Prostate gland (tissue), 2 donors: ENCODE measurements around the gene SFT2D2. TPM values are rescaled to one million over a fixed set of nuclear protein-coding genes. Genes with fewer than 3 reads are reported as not detected.

Experiments used
- DNase-seq: peaks from one replicate; pipeline ENCODE4 v3.0.0-alpha.2; 2019; ENCODE audit warnings: low spot score
- H3K27ac ChIP-seq, 2 donors: fragments of 200-600 bp; sonication (generic); 2 replicates each; pipeline ENCODE4 v1.5.1; 2017 to 2019
- H3K27me3 ChIP-seq: fragments of 200-600 bp; sonication (generic); replicated peaks from 2 replicates; pipeline ENCODE4 v1.5.1; 2019; ENCODE audit not compliant: insufficient read depth
- H3K36me3 ChIP-seq, 2 donors: fragments of 200-600 bp; sonication (generic); 1 replicate in 1 of 2; 2 replicates in 1 of 2; pipeline versions ENCODE4 v1.5.1 to v1.8.1; 2017 to 2019
- H3K4me1 ChIP-seq: fragments of 200-600 bp; sonication (generic); replicated peaks from 2 replicates; pipeline ENCODE4 v1.5.1; 2019
- H3K4me3 ChIP-seq, 2 donors: fragments of 200-600 bp; sonication (generic); 2 replicates each; pipeline ENCODE4 v1.5.1; 2017 to 2019
- H3K9me3 ChIP-seq: fragments of 200-600 bp; sonication (generic); 2 replicates; pipeline ENCODE4 v1.5.1; 2017
- CTCF ChIP-seq, 4 experiments: fragments of 200-600 bp in 2 of 4; fragments of 450-650 bp in 2 of 4; sonication (generic) in 2 of 4; IDR thresholded peaks; 1 replicate in 3 of 4; 2 replicates in 1 of 4; pipeline ENCODE4 v1.5.1; 2016 to 2019; ENCODE audit warnings: antibody characterized with exemption in 4 of 4, mild to moderate bottlenecking in 2 of 4, moderate library complexity in 2 of 4
- POLR2A ChIP-seq: fragments of 450-650 bp; IDR thresholded peaks from one replicate; pipeline ENCODE4 v1.6.1; 2016; ENCODE audit warnings: antibody characterized with exemption, mild to moderate bottlenecking
- POLR2AphosphoS5 ChIP-seq: sonication (generic); formaldehyde crosslinking; IDR thresholded peaks from one replicate; pipeline ENCODE4 v1.6.1; 2017; ENCODE audit warnings: antibody characterized with exemption
- WGBS: methylation state at CpG from one replicate; pipeline ENCODE4 v1.1.5; 2018; 5-methylcytosine and 5-hydroxymethylcytosine counted together
- intact Hi-C: fragments of 100-400 bp; cut with DNase I; formaldehyde crosslinking; loops from one replicate; pipeline ENCODE4 v1.14.2; 2022
- total RNA-seq, 2 donors: library from RNA; depleted of rRNA; stranded (reverse); fragments of >200 nt; gene quantifications; one replicate each; pipeline ENCODE4 v1.1.0, GENCODE V29; 2016

SFT2D2 gene
- total RNA-seq, 2 donors from 2014 or later = 44.1 to 76.8 TPM

- 46% methylated on average over 1 of the region's 1 CpG for WGBS
- no peak for DNase-seq
- intact Hi-C loops = no loop called here
- H3K27me3 ChIP-seq = no peaks in the 10 kb centered on the region
- H3K36me3 ChIP-seq = no peaks in the 10 kb centered on the region
- no peak overlapping the region for H3K4me3 ChIP-seq
- TF ChIP-seq POLR2A (no peak), POLR2AphosphoS5 (no peak), CTCF (IDR thresholded peaks at IDR 0.05) (no peak)
- H3K9me3 ChIP-seq = no peaks in the 10 kb centered on the region
- H3K4me1 ChIP-seq = no peaks in the 10 kb centered on the region
- H3K27ac ChIP-seq = no peak overlapping the region
Observed at GRCh38 chr1:168293356-168293755, 67.6 kb downstream of the SFT2D2 start.

GRCh38 chr1:168295411-168296114, 69.8 kb downstream of the SFT2D2 start:
- no peaks in the 10 kb centered on the region for H3K36me3 ChIP-seq
- no peaks in the 10 kb centered on the region for H3K4me1 ChIP-seq
- no peak for DNase-seq
- H3K4me3 ChIP-seq = no peak overlapping the region
- TF ChIP-seq CTCF (IDR thresholded peaks at IDR 0.05) (no peak), POLR2A (no peak), POLR2AphosphoS5 (no peak)
- WGBS = 90% methylated on average over 8 of the region's 8 CpGs
- H3K27me3 ChIP-seq = no peaks in the 10 kb centered on the region
- intact Hi-C loops = no loop called here
- H3K27ac ChIP-seq = no peak overlapping the region
- H3K9me3 ChIP-seq = no peaks in the 10 kb centered on the region

- 72% methylated on average over 7 of the region's 7 CpGs for WGBS
- intact Hi-C loops = no loop called here
- TF ChIP-seq CTCF (IDR thresholded peaks at IDR 0.05) = no peak
- no peak for TF ChIP-seq POLR2AphosphoS5
- TF ChIP-seq POLR2A = no peak
Observed at GRCh38 chr1:168297019-168297730, 71.4 kb downstream of the SFT2D2 start.

GRCh38 chr1:168298446-168298845, 72.6 kb downstream of the SFT2D2 start:
- Histone ChIP-seq H3K27ac (no peak overlapping the region), H3K27me3 (no peaks in the 10 kb centered on the region), H3K4me3 (no peak overlapping the region), H3K4me1 (no peaks in the 10 kb centered on the region), H3K9me3 (no peaks in the 10 kb centered on the region), H3K36me3 (no peaks in the 10 kb centered on the region)
- no peak for DNase-seq
- intact Hi-C loops = no loop called here
- 89% methylated on average over 3 of the region's 3 CpGs for WGBS
- TF ChIP-seq CTCF (IDR thresholded peaks at IDR 0.05) (no peak), POLR2A (no peak), POLR2AphosphoS5 (no peak)

More at GRCh38 chr1:168297019-168297730, 71.4 kb downstream of the SFT2D2 start:
- no peak overlapping the region for H3K27ac ChIP-seq
- no peaks in the 10 kb centered on the region for H3K4me1 ChIP-seq
- H3K9me3 ChIP-seq = no peaks in the 10 kb centered on the region
- no peaks in the 10 kb centered on the region for H3K36me3 ChIP-seq
- H3K4me3 ChIP-seq = no peak overlapping the region
- no peak for DNase-seq
- no peaks in the 10 kb centered on the region for H3K27me3 ChIP-seq
